ENCODE data around the gene MAL.

The MAL gene

GRCh38 chr2:95008306-95008705 lies 17.2 kb upstream of the MAL start:
- Histone ChIP-seq H3K4me1 (ENCODE audit: control insufficient read depth, insufficient read depth, low read length, poor library complexity, severe bottlenecking) (no peaks in the 10 kb centered on the region), H3K36me3 (ENCODE audit: control insufficient read depth, insufficient read depth, low read length) (no peaks in the 10 kb centered on the region), H3K27ac (ENCODE audit: low read depth, low read length, severe bottlenecking) (no peak overlapping the region), H3K9me3 (ENCODE audit: control insufficient read depth, low read length) (no peaks in the 10 kb centered on the region), H3K4me3 (ENCODE audit: extremely low read depth, insufficient read depth, low read length, poor library complexity, severe bottlenecking) (no peak overlapping the region)
- WGBS, 2 experiments (ENCODE audit: insufficient coverage in 2 of 2): 81% methylated on average over 2 of the region's 2 CpGs; no CpG with 5 or more reads in 1 of the 2 experiments

GRCh38 chr2:95008996-95009395 lies 16.5 kb upstream of the MAL start:
- WGBS, 2 experiments (ENCODE audit: insufficient coverage in 2 of 2): no CpG with 5 or more reads among the region's 2 CpGs
- H3K36me3 ChIP-seq (ENCODE audit: control insufficient read depth, insufficient read depth, low read length): no peaks in the 10 kb centered on the region
- H3K4me3 ChIP-seq (ENCODE audit: extremely low read depth, insufficient read depth, low read length, poor library complexity, severe bottlenecking): no peak overlapping the region
- H3K4me1 ChIP-seq (ENCODE audit: control insufficient read depth, insufficient read depth, low read length, poor library complexity, severe bottlenecking): no peaks in the 10 kb centered on the region
- H3K9me3 ChIP-seq (ENCODE audit: control insufficient read depth, low read length): no peaks in the 10 kb centered on the region
- H3K27ac ChIP-seq (ENCODE audit: low read depth, low read length, severe bottlenecking): no peak overlapping the region

GRCh38 chr2:95009412-95009811 lies 16.1 kb upstream of the MAL start:
- 93 to 95% methylated on average over 2 to 4 of the region's 5 CpGs for WGBS, 2 experiments (ENCODE audit: insufficient coverage in 2 of 2)
- no peaks in the 10 kb centered on the region for H3K9me3 ChIP-seq (ENCODE audit: control insufficient read depth, low read length)

GRCh38 chr2:95010126-95010525 lies 15.4 kb upstream of the MAL start:
- no peak overlapping the region for H3K4me3 ChIP-seq (ENCODE audit: extremely low read depth, insufficient read depth, low read length, poor library complexity, severe bottlenecking)
- H3K27ac ChIP-seq (ENCODE audit: low read depth, low read length, severe bottlenecking): no peak overlapping the region
- WGBS, 2 experiments (ENCODE audit: insufficient coverage in 2 of 2): 74 to 92% methylated on average over 5 to 8 of the region's 10 CpGs
- no peaks in the 10 kb centered on the region for H3K9me3 ChIP-seq (ENCODE audit: control insufficient read depth, low read length)
- no peaks in the 10 kb centered on the region for H3K36me3 ChIP-seq (ENCODE audit: control insufficient read depth, insufficient read depth, low read length)
- H3K4me1 ChIP-seq (ENCODE audit: control insufficient read depth, insufficient read depth, low read length, poor library complexity, severe bottlenecking): no peaks in the 10 kb centered on the region

More at GRCh38 chr2:95009412-95009811, 16.1 kb upstream of the MAL start:
- no peak overlapping the region for H3K27ac ChIP-seq (ENCODE audit: low read depth, low read length, severe bottlenecking)
- no peak overlapping the region for H3K4me3 ChIP-seq (ENCODE audit: extremely low read depth, insufficient read depth, low read length, poor library complexity, severe bottlenecking)
- H3K36me3 ChIP-seq (ENCODE audit: control insufficient read depth, insufficient read depth, low read length): no peaks in the 10 kb centered on the region
- no peaks in the 10 kb centered on the region for H3K4me1 ChIP-seq (ENCODE audit: control insufficient read depth, insufficient read depth, low read length, poor library complexity, severe bottlenecking)

- no peaks in the 10 kb centered on the region for H3K36me3 ChIP-seq (ENCODE audit: control insufficient read depth, insufficient read depth, low read length)
- no peak overlapping the region for H3K4me3 ChIP-seq (ENCODE audit: extremely low read depth, insufficient read depth, low read length, poor library complexity, severe bottlenecking)
- H3K9me3 ChIP-seq (ENCODE audit: control insufficient read depth, low read length): no peaks in the 10 kb centered on the region
- H3K4me1 ChIP-seq (ENCODE audit: control insufficient read depth, insufficient read depth, low read length, poor library complexity, severe bottlenecking): no peaks in the 10 kb centered on the region
- H3K27ac ChIP-seq (ENCODE audit: low read depth, low read length, severe bottlenecking): no peak overlapping the region
- WGBS, 2 experiments (ENCODE audit: insufficient coverage in 2 of 2): 86 to 94% methylated on average over 6 of the region's 9 CpGs
Observed at GRCh38 chr2:95010718-95011117, 14.8 kb upstream of the MAL start.

GRCh38 chr2:95012881-95013550 lies 12.5 kb upstream of the MAL start:
- Histone ChIP-seq H3K27ac (ENCODE audit: low read depth, low read length, severe bottlenecking) (no peak overlapping the region), H3K4me3 (ENCODE audit: extremely low read depth, insufficient read depth, low read length, poor library complexity, severe bottlenecking) (no peak overlapping the region), H3K9me3 (ENCODE audit: control insufficient read depth, low read length) (no peaks in the 10 kb centered on the region), H3K4me1 (ENCODE audit: control insufficient read depth, insufficient read depth, low read length, poor library complexity, severe bottlenecking) (no peaks in the 10 kb centered on the region), H3K36me3 (ENCODE audit: control insufficient read depth, insufficient read depth, low read length) (no peaks in the 10 kb centered on the region)
- 87 to 97% methylated on average over 9 to 10 of the region's 10 CpGs for WGBS, 2 experiments (ENCODE audit: insufficient coverage in 2 of 2)

- Histone ChIP-seq H3K4me3 (ENCODE audit: extremely low read depth, insufficient read depth, low read length, poor library complexity, severe bottlenecking) (no peak overlapping the region), H3K4me1 (ENCODE audit: control insufficient read depth, insufficient read depth, low read length, poor library complexity, severe bottlenecking) (no peaks in the 10 kb centered on the region), H3K27ac (ENCODE audit: low read depth, low read length, severe bottlenecking) (no peak overlapping the region), H3K36me3 (ENCODE audit: control insufficient read depth, insufficient read depth, low read length) (no peaks in the 10 kb centered on the region), H3K9me3 (ENCODE audit: control insufficient read depth, low read length) (no peaks in the 10 kb centered on the region)
- 87 to 89% methylated on average over 2 to 4 of the region's 6 CpGs for WGBS, 2 experiments (ENCODE audit: insufficient coverage in 2 of 2)
Observed at GRCh38 chr2:95013726-95014125, 11.8 kb upstream of the MAL start.

GRCh38 chr2:95014126-95014708 lies 11.3 kb upstream of the MAL start:
- Histone ChIP-seq H3K36me3 (ENCODE audit: control insufficient read depth, insufficient read depth, low read length) (no peaks in the 10 kb centered on the region), H3K4me1 (ENCODE audit: control insufficient read depth, insufficient read depth, low read length, poor library complexity, severe bottlenecking) (no peaks in the 10 kb centered on the region), H3K27ac (ENCODE audit: low read depth, low read length, severe bottlenecking) (no peak overlapping the region), H3K9me3 (ENCODE audit: control insufficient read depth, low read length) (no peaks in the 10 kb centered on the region), H3K4me3 (ENCODE audit: extremely low read depth, insufficient read depth, low read length, poor library complexity, severe bottlenecking) (no peak overlapping the region)
- 84 to 86% methylated on average over 9 of the region's 10 CpGs for WGBS, 2 experiments (ENCODE audit: insufficient coverage in 2 of 2)

- 90 to 94% methylated on average over 12 to 15 of the region's 15 CpGs for WGBS, 2 experiments (ENCODE audit: insufficient coverage in 2 of 2)
- Histone ChIP-seq H3K4me1 (ENCODE audit: control insufficient read depth, insufficient read depth, low read length, poor library complexity, severe bottlenecking) (no peaks in the 10 kb centered on the region), H3K9me3 (ENCODE audit: control insufficient read depth, low read length) (no peaks in the 10 kb centered on the region), H3K36me3 (ENCODE audit: control insufficient read depth, insufficient read depth, low read length) (no peaks in the 10 kb centered on the region), H3K4me3 (ENCODE audit: extremely low read depth, insufficient read depth, low read length, poor library complexity, severe bottlenecking) (no peak overlapping the region), H3K27ac (ENCODE audit: low read depth, low read length, severe bottlenecking) (no peak overlapping the region)
Observed at GRCh38 chr2:95015261-95015912, 10.1 kb upstream of the MAL start.

- no peak overlapping the region for H3K27ac ChIP-seq (ENCODE audit: low read depth, low read length, severe bottlenecking)
- WGBS, 2 experiments (ENCODE audit: insufficient coverage in 2 of 2): 77 to 89% methylated on average over 9 of the region's 9 CpGs
Observed at GRCh38 chr2:95016616-95017015, 8.9 kb upstream of the MAL start.

GRCh38 chr2:95017071-95017501 lies 8.4 kb upstream of the MAL start:
- Histone ChIP-seq H3K36me3 (ENCODE audit: control insufficient read depth, insufficient read depth, low read length) (no peaks in the 10 kb centered on the region), H3K27ac (ENCODE audit: low read depth, low read length, severe bottlenecking) (no peak overlapping the region), H3K9me3 (ENCODE audit: control insufficient read depth, low read length) (no peaks in the 10 kb centered on the region), H3K4me1 (ENCODE audit: control insufficient read depth, insufficient read depth, low read length, poor library complexity, severe bottlenecking) (no peaks in the 10 kb centered on the region), H3K4me3 (ENCODE audit: extremely low read depth, insufficient read depth, low read length, poor library complexity, severe bottlenecking) (no peak overlapping the region)
- WGBS, 2 experiments (ENCODE audit: insufficient coverage in 2 of 2): 92% methylated on average over 8 to 9 of the region's 9 CpGs

More at GRCh38 chr2:95016616-95017015, 8.9 kb upstream of the MAL start:
- no peaks in the 10 kb centered on the region for H3K9me3 ChIP-seq (ENCODE audit: control insufficient read depth, low read length)
- no peaks in the 10 kb centered on the region for H3K36me3 ChIP-seq (ENCODE audit: control insufficient read depth, insufficient read depth, low read length)
- no peak overlapping the region for H3K4me3 ChIP-seq (ENCODE audit: extremely low read depth, insufficient read depth, low read length, poor library complexity, severe bottlenecking)
- H3K4me1 ChIP-seq (ENCODE audit: control insufficient read depth, insufficient read depth, low read length, poor library complexity, severe bottlenecking): no peaks in the 10 kb centered on the region

Measured in mesodermal cell (in vitro differentiated cells).